Effector CD8-positive, alpha-beta T cell (primary cell): ENCODE measurements around the gene CHML.

Experiments
- DNase-seq: peaks from one replicate; lab custom pipeline; 2025; lab: John Stamatoyannopoulos, UW

Gene CHML

DNA sequence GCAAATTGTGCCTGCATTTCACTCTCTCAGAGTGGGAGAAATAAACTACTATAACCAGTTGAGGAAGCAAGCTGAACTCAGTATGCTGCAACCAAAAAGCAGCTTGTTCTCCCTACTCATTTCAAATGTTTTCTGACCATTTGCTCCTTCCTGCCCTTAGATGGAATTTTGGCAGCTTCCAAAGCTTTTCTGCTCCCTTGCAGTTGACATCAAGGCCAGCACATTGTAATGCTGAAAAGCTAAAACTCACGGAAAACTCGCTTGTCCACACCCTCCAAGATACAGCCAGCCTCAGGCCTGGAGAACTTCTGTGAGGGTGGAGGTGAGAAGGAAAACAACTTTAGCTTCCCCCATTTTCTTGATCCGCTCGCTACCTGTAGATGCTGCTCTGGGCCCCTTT lies 5.0 kb upstream of the CHML start:
- DNase-seq = no peak

- DNase-seq = no peak
Measured at GRCh38 chr1:241644259-241644658, 4.1 kb upstream of the CHML start.

- DNase-seq = no peak
Measured at GRCh38 chr1:241642593-241642944, 2.4 kb upstream of the CHML start.

DNA sequence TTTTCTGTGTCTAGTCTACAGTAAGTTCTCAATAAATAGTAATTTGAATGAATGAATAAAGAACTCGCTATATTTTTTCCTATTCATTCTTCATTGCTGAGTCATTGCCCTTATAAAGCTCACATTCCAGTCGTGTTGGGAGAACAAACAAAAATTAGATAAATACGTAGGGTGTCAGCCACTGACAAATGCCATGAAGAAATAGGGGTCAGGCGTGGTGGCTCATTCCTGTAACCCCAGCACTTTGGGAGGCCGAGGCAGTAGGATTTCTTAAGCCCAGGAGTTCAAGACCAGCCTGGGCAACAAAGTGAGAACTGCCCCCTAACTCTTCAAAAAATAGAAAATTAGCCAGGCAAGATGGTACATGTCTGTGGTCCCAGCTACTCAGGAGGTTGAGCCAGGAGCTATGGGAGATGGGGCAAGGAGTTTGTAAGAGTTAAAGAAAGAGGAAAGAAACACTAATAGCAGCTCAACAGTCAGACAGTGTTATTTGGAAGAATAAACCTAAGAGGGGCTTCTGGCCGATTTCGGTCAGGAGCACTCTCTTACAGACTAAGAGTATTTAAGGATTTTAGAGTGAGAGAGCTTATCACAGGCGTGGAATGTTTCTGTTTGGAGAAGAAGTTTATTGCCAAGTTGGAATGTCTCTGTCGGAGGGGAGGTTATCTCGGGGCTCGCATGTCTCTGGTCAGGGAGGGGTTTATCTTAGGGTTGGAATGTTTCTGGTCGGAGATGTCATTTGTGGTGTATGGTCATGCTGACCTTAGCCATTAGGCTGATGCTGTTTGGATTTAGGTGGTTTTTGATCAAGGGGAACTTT lies 1.8 kb upstream of the CHML start:
- no peak for DNase-seq

DNA sequence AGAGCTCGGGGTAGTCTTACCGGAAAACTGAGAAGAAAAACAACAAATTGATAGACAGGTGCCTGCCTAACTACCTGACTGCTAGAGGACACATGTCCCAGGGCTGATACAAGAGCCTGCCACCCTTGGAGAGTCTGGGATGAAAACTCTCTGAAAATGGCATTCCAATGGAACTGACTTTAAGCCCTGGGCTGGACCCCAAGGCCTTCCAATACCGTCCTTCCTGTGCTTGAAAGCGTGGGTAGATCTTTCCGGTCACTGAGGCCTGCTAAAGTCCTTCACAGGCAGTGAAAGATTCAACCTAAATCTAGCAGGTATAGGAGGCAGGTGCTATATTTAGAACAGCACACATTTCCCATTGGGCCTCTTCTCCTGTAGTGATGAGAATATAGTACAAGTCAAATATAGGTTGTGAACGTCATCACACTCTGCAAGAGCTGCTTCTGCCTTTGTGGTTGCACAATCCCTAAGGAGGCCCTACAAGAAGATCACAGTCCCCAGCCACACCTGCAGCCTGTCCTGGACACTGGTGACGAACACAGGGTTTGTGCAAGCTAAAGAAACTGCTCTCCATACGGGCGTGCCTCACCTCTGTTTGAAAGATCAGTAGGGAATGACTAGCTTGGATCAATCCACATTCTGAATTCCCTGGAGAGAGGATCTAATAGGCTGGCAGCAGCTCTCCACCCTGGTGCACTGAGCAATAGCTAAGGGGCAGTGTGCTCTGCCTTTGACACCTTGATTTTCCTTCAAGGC lies 876 bp upstream of the CHML start:
- no peak for DNase-seq

GRCh38 chr1:241639623-241640148 lies 483 bp downstream of the CHML start:
- no peak for DNase-seq

- DNase-seq = no peak
Measured at GRCh38 chr1:241638909-241639622, 1.1 kb downstream of the CHML start.

DNA sequence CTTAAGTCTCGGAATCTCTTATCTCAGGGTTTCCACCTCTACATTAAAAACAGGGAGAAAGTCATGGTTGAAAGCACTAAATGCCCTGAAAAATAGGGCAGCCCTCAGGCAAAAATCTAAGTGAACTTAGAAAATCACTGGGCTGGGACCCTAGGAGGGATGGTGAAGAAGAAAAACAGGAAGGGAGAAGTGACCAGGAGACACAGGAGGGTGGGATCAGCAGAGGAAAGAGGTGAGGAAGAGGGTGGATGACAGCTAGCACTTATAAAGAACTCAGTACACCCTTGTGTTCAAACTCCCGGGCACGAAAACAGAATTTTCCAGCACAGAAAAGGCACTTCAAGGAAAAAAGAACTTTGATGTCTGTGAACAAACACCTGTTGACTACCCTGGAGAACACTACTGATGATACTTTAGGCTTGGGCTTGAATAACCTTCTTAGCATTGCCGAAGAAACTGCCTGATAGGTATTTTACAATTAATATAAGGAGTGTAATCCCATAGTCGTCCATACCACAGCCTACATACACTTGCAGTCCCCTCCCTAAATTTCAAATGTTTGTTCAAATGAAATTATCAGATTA lies 2.0 kb downstream of the CHML start:
- no peak for DNase-seq

- DNase-seq = no peak
Measured at GRCh38 chr1:241637604-241638003, 2.6 kb downstream of the CHML start.

DNA sequence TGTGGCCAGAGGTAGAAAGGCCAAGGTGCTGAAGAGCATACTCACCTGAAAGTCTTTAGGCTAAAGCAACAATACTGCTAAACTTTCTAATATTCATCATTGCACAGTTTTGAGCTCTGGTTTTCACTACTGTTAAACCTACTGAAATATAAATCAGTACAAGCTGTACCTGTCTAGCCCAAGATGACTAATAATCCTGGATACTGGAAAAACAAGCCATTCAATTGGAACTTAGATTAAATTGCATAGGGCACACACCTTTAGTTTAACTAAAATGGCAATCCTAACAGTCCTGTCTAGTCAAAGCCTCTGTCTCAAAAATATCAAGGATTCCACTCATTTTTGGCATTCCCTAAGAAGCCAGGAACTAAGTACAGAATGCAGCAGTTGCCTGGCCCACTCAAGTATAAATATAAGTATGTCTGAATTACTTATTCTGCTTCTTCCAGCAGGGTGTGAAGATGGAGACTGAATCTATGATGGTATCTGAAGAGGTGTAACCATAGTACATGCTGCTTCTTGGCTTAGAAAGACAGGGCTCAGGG lies 3.1 kb downstream of the CHML start:
- no peak for DNase-seq

GRCh38 chr1:241636291-241636690 lies 3.9 kb downstream of the CHML start:
- DNase-seq = no peak

DNA sequence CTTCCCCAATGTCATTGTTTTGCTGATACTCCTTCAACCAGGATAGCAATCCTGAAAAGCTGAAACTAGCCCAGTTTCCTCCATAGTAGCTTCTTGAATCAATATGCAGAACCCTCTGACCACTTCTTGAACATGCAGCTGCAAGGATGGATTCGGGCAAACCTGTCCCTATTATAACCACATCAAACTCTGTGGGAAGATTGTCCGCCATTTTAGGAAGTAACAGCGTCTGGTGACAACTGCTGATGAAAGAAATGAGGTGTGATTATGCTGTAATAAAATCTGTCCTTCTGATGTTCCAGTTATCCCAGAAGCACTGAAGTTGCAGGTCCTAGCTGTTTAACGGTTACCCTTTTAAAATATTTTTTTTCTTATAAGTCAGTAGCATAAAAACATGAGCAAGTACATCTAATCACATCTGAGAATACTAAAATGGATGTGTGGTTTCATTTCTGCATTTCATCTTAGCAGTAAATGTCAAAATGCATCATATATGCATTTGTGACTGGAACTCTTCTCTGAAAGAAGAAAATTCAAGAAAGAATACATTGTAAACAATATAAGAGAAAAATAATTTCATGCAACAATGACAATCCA lies 4.5 kb downstream of the CHML start:
- DNase-seq = no peak

- no peak for DNase-seq
Measured at GRCh38 chr1:241632987-241633386, 7.2 kb downstream of the CHML start.

GRCh38 chr1:241631674-241632073 lies 8.5 kb downstream of the CHML start:
- no peak for DNase-seq

GRCh38 chr1:241630899-241631298 lies 9.3 kb downstream of the CHML start:
- DNase-seq = no peak

GRCh38 chr1:241630476-241630875 lies 9.7 kb downstream of the CHML start:
- DNase-seq = no peak

- no peak for DNase-seq
Measured at GRCh38 chr1:241630005-241630404, 10.2 kb downstream of the CHML start.

- DNase-seq = no peak
Measured at GRCh38 chr1:241627453-241628259, 12.5 kb downstream of the CHML start.

DNA sequence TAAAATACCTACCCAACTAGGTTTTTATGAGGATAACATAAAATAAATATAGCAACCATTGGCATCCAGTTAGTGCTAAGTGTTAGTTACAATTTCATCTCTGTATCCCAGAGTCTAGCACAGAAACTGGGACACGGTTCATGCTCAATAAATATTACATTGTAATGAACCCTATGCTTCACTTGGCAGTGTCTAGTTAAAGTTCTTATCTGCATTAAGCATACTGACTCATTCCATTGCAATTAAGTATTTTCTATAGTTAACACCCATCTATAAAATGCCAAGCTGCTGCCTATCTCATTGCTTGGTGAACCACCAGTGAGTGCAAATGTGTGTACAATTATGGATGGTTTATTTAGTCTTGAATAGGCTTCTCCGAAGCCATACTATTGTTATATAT lies 15.2 kb downstream of the CHML start:
- DNase-seq = no peak

GRCh38 chr1:241622669-241623068 lies 17.5 kb downstream of the CHML start:
- DNase-seq = no peak

DNA sequence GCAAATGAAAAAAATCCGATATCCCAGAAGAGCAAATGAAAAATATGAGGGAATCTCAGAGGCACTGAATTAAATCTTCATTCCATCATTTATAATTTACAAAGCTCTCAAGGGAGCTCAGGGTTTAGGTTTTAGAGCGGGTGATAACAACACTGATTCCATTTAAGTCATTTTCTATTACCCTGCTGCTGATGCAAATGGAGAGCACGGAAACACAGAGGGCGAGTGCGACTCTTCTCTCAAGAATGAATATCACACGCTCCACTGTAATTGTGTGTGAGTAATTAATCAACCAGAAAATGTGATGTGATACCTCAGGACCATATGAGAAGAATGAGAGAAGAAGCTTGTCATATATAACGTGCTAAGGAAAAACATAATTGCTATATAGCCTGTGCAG lies 22.7 kb downstream of the CHML start:
- no peak for DNase-seq
